Measurements from ENCODE around the gene APEH.

GRCh38 chr3:49714728-49715550 lies 40.8 kb downstream of the APEH start:
- TF ChIP-seq, protein P1, sequence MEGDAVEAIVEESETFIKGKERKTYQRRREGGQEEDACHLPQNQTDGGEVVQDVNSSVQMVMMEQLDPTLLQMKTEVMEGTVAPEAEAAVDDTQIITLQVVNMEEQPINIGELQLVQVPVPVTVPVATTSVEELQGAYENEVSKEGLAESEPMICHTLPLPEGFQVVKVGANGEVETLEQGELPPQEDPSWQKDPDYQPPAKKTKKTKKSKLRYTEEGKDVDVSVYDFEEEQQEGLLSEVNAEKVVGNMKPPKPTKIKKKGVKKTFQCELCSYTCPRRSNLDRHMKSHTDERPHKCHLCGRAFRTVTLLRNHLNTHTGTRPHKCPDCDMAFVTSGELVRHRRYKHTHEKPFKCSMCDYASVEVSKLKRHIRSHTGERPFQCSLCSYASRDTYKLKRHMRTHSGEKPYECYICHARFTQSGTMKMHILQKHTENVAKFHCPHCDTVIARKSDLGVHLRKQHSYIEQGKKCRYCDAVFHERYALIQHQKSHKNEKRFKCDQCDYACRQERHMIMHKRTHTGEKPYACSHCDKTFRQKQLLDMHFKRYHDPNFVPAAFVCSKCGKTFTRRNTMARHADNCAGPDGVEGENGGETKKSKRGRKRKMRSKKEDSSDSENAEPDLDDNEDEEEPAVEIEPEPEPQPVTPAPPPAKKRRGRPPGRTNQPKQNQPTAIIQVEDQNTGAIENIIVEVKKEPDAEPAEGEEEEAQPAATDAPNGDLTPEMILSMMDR (IDR thresholded peaks at IDR 0.05): no peak
- TF ChIP-seq POLR2A (IDR thresholded peaks at IDR 0.05): no peak
